Keratinocyte (primary cell): ENCODE data around the gene VAMP5.

ENCODE experiments used
- CTCF ChIP-seq, 3 experiments: IDR thresholded peaks in 1 of 3; conservative IDR thresholded peaks in 1 of 3; optimal IDR thresholded peaks in 1 of 3; 2 replicates in 2 of 3; 3 replicates in 1 of 3; pipeline versions ENCODE3 to v1.5.1; 2011; ENCODE audit warnings: low read length in 3 of 3, mild to moderate bottlenecking in 3 of 3, moderate library complexity in 2 of 3, control low read depth in 1 of 3, inconsistent platforms in 1 of 3; ENCODE audit not compliant: insufficient read depth in 2 of 3; ENCODE audit errors: extremely low read depth in 1 of 3
- EZH2 ChIP-seq: IDR thresholded peaks from one replicate; pipeline ENCODE4 v1.6.1; 2012; ENCODE audit warnings: inconsistent platforms, mild to moderate bottlenecking, low read length, moderate library complexity

DNA sequence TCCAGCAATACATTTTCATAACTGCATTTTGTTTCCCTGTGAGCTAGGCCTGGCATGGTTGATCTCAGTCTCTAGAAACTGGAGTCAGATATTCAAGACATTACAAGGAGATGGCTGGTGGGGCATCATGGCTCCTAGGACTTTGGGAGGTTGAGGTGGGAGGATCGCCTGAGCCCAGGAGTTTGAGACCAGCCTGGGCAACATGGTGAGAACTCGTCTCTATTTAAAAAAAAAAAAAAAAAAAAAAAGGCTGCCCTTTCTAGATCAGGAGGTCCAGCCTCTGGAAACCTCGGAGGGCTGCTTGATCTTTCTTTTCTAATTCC is 7.2 kb upstream of the VAMP5 start:
- TF ChIP-seq CTCF (optimal IDR thresholded peaks at IDR 0.05 in 1 of 3, IDR thresholded peaks at IDR 0.05 in 1 of 3, conservative IDR thresholded peaks at IDR 0.05 in 1 of 3; ENCODE audit: extremely low read depth in 1 of 3, insufficient read depth in 2 of 3, low read length in 3 of 3) (no peak), EZH2 (no peak)
